Keratinocyte (primary cell): ENCODE results near the gene MYO15B. TPM values are rescaled to one million over a fixed set of nuclear protein-coding genes. Genes with fewer than 3 reads are reported as not detected.

Source experiments
- DNase-seq: peaks from one replicate; pipeline ENCODE4 v3.0.0-alpha.2; 2011; ENCODE audit warnings: low read depth, missing footprints, low spot score
- FAIRE-seq: peaks from 2 replicates; lab custom pipeline; 2011; peaks lifted over from hg19 to GRCh38; lab: Jason Lieb, UNC
- H2AFZ ChIP-seq: 2 replicates; pipeline ENCODE4 v1.6.0; 2012; ENCODE audit warnings: low read length, control low read depth, inconsistent platforms; ENCODE audit not compliant: control insufficient read depth
- H3K27ac ChIP-seq: 2 replicates; pipeline ENCODE4 v1.5.1; 2011; ENCODE audit warnings: low read length; ENCODE audit not compliant: control insufficient read depth, insufficient read depth
- H3K27me3 ChIP-seq: 3 replicates; pipeline ENCODE4 v1.6.0; 2011; ENCODE audit warnings: low read length; ENCODE audit not compliant: control insufficient read depth, insufficient read depth; ENCODE audit errors: extremely low read depth
- H3K36me3 ChIP-seq, 2 experiments: 2 replicates in 1 of 2; 3 replicates in 1 of 2; pipeline ENCODE4 v1.5.1; 2011; ENCODE audit warnings: low read length in 2 of 2, mild to moderate bottlenecking in 1 of 2; ENCODE audit not compliant: control insufficient read depth in 2 of 2, insufficient read depth in 2 of 2; ENCODE audit errors: extremely low read depth in 1 of 2
- H3K4me1 ChIP-seq: 3 replicates; pipeline ENCODE4 v1.5.1; 2011; ENCODE audit warnings: low read length; ENCODE audit not compliant: control insufficient read depth, insufficient read depth; ENCODE audit errors: extremely low read depth
- H3K4me2 ChIP-seq: 3 replicates; pipeline ENCODE4 v1.6.0; 2011; ENCODE audit warnings: low read depth, low read length; ENCODE audit not compliant: control insufficient read depth, insufficient read depth; ENCODE audit errors: extremely low read depth
- H3K4me3 ChIP-seq, 3 experiments: fragments of 200-600 bp in 1 of 3; sonication (generic) in 1 of 3; 2 replicates in 2 of 3; 3 replicates in 1 of 3; pipeline ENCODE4 v1.5.1; 2011 to 2016; ENCODE audit warnings: low read length in 3 of 3, mild to moderate bottlenecking in 3 of 3, control low read depth in 2 of 3, inconsistent platforms in 1 of 3, low read depth in 1 of 3, mixed read lengths in 1 of 3, mixed run types in 1 of 3, moderate library complexity in 1 of 3; ENCODE audit not compliant: control insufficient read depth in 2 of 3, insufficient read depth in 2 of 3; ENCODE audit errors: extremely low read depth in 1 of 3
- H3K79me2 ChIP-seq: 2 replicates; pipeline ENCODE4 v1.6.0; 2012; ENCODE audit warnings: low read length; ENCODE audit not compliant: control insufficient read depth, insufficient read depth
- H3K9ac ChIP-seq: 3 replicates; pipeline ENCODE4 v1.6.0; 2011; ENCODE audit warnings: low read length; ENCODE audit not compliant: control insufficient read depth, insufficient read depth; ENCODE audit errors: extremely low read depth
- H3K9me1 ChIP-seq: 3 replicates; pipeline ENCODE4 v1.6.0; 2011; ENCODE audit warnings: low read length; ENCODE audit not compliant: control insufficient read depth, insufficient read depth; ENCODE audit errors: extremely low read depth
- H3K9me3 ChIP-seq: 2 replicates; pipeline ENCODE4 v1.5.1; 2012; ENCODE audit warnings: low read depth, low read length; ENCODE audit not compliant: control insufficient read depth
- H4K20me1 ChIP-seq: 3 replicates; pipeline ENCODE4 v1.6.0; 2011; ENCODE audit warnings: low read length; ENCODE audit not compliant: control insufficient read depth, insufficient read depth; ENCODE audit errors: extremely low read depth
- EZH2 ChIP-seq: IDR thresholded peaks from one replicate; pipeline ENCODE4 v1.6.1; 2012; ENCODE audit warnings: inconsistent platforms, mild to moderate bottlenecking, low read length, moderate library complexity
- dilution Hi-C: fragments of 300-500 bp; cut with MboI; formaldehyde crosslinking; loops from one replicate; pipeline ENCODE4 v1.7.0; 2020; ENCODE audit warnings: low sequenced_read_pairs; ENCODE audit not compliant: extremely low pct_ligation_motif_present
- polyA plus RNA-seq, 5 experiments: library from polyadenylated mRNA; depleted of rRNA in 3 of 5; stranded (reverse) in 3 of 5; stranded (forward) in 1 of 5; unstranded in 1 of 5; fragments of >200 nt; gene quantifications; 1 replicate in 1 of 5; 2 replicates in 3 of 5; 3 replicates in 1 of 5; pipeline versions ENCODE4 v1.2.1 to v1.2.3, GENCODE V29; 2011 to 2012; ENCODE audit warnings: missing spikeins in 2 of 5, low read depth in 1 of 5, low replicate concordance in 1 of 5
- TF ChIP-seq, protein P1 (sequence below), 3 experiments: IDR thresholded peaks in 1 of 3; conservative IDR thresholded peaks in 1 of 3; optimal IDR thresholded peaks in 1 of 3; 2 replicates in 2 of 3; 3 replicates in 1 of 3; pipeline versions ENCODE3 to v1.5.1; 2011; ENCODE audit warnings: low read length in 3 of 3, mild to moderate bottlenecking in 3 of 3, moderate library complexity in 2 of 3, control low read depth in 1 of 3, inconsistent platforms in 1 of 3; ENCODE audit not compliant: insufficient read depth in 2 of 3; ENCODE audit errors: extremely low read depth in 1 of 3

Gene MYO15B
- polyA plus RNA-seq, 1 donor (not counting 4 experiments of a cell fraction or from before 2014, with no cell fraction given) = 0.14 TPM

GRCh38 chr17:75594499-75595283 lies 7.1 kb downstream of the MYO15B start:
- Histone ChIP-seq H3K9ac (no peak overlapping the region), H3K27ac (no peak overlapping the region), H3K79me2 (no peaks in the 10 kb centered on the region), H3K36me3 (no peaks in the 10 kb centered on the region), H4K20me1 (no peaks in the 10 kb centered on the region), H3K9me1 (no peaks in the 10 kb centered on the region), H2AFZ (no peak overlapping the region), H3K4me3 (no peak overlapping the region), H3K9me3 (no peaks in the 10 kb centered on the region), H3K4me2 (no peak overlapping the region), H3K27me3 (peaks cover 22% of the 10 kb centered on the region), H3K4me1 (no peaks in the 10 kb centered on the region)
- dilution Hi-C loops = no loop called here
- no peak for FAIRE-seq
- TF ChIP-seq, protein P1, sequence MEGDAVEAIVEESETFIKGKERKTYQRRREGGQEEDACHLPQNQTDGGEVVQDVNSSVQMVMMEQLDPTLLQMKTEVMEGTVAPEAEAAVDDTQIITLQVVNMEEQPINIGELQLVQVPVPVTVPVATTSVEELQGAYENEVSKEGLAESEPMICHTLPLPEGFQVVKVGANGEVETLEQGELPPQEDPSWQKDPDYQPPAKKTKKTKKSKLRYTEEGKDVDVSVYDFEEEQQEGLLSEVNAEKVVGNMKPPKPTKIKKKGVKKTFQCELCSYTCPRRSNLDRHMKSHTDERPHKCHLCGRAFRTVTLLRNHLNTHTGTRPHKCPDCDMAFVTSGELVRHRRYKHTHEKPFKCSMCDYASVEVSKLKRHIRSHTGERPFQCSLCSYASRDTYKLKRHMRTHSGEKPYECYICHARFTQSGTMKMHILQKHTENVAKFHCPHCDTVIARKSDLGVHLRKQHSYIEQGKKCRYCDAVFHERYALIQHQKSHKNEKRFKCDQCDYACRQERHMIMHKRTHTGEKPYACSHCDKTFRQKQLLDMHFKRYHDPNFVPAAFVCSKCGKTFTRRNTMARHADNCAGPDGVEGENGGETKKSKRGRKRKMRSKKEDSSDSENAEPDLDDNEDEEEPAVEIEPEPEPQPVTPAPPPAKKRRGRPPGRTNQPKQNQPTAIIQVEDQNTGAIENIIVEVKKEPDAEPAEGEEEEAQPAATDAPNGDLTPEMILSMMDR (optimal IDR thresholded peaks at IDR 0.05 in 1 of 3, IDR thresholded peaks at IDR 0.05 in 1 of 3, conservative IDR thresholded peaks at IDR 0.05 in 1 of 3; ENCODE audit: extremely low read depth in 1 of 3, insufficient read depth in 2 of 3, low read length in 3 of 3) = peak in 1 of 3 experiments; percentile 22
- no peak for TF ChIP-seq EZH2
- no peak for DNase-seq

DNA sequence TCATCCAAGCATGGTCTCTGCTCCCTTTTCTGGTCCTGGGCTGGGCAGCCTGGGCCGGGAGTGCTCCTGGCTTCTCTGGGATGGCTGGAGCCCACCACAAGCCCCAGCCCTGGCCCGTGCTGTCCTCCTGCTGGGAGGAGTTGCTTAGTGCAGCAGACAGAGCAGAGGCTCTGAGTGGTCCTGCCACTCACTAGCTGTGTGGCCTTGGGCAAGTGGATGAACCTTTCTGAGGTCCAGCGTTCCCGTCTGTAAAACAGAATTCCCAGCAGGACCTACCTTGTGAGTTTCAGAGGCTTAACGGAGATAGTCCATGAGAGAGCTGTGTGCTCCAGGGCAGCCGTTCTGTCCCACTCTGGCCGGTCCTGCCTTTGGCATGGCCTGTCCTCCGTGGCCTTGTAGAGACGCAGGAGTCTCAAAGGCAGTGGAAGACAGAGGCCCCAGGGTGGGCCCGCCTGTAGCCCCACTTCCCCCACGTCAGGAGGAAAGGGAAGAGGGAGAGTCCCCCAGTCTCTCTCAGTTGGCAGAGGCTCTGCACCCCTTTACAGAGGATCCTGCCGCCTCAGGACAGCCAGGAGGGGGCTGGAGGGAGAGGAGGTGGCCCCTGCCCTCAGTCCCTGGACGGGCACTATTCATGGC lies 7.8 kb downstream of the MYO15B start:
- Histone ChIP-seq H3K9me1 (no peaks in the 10 kb centered on the region), H3K36me3 (no peaks in the 10 kb centered on the region), H3K9me3 (no peaks in the 10 kb centered on the region), H3K4me2 (no peak overlapping the region), H3K4me3 (no peak overlapping the region), H3K4me1 (no peaks in the 10 kb centered on the region), H2AFZ (no peak overlapping the region), H3K27ac (no peak overlapping the region), H3K79me2 (no peaks in the 10 kb centered on the region), H3K9ac (no peak overlapping the region), H3K27me3 (peaks cover 15% of the 10 kb centered on the region), H4K20me1 (no peaks in the 10 kb centered on the region)
- dilution Hi-C loops = no loop called here
- DNase-seq (no peak), FAIRE-seq (no peak)
- TF ChIP-seq, protein P1 (optimal IDR thresholded peaks at IDR 0.05 in 1 of 3, IDR thresholded peaks at IDR 0.05 in 1 of 3, conservative IDR thresholded peaks at IDR 0.05 in 1 of 3; ENCODE audit: extremely low read depth in 1 of 3, insufficient read depth in 2 of 3, low read length in 3 of 3) = no peak
- TF ChIP-seq EZH2 = no peak
